ENCODE data around the gene HOXB7. TPM values are rescaled to one million over a fixed set of nuclear protein-coding genes. Genes with fewer than 3 reads are reported as not detected.

Gene HOXB7
- total RNA-seq, 2 experiments from 2014 or later, result 1.6 to 1.7 TPM

- no peak for DNase-seq
- POLR2A ChIA-PET, result no interaction called here
- CTCF ChIA-PET, result no interaction called here
- Mint-ChIP-seq H3K36me3 (ENCODE audit: low read depth) (peaks cover 19% of the 10 kb centered on the region), H3K27ac (no peak overlapping the region), H3K9me3 (no peaks in the 10 kb centered on the region), H3K4me1 (peaks cover 19% of the 10 kb centered on the region), H3K4me3 (no peak overlapping the region), H3K27me3 (peaks cover 13% of the 10 kb centered on the region)
Observed at GRCh38 chr17:48571826-48572417, 38.9 kb downstream of the HOXB7 start.

GRCh38 chr17:48571024-48571818 lies 39.6 kb downstream of the HOXB7 start:
- Mint-ChIP-seq H3K4me1 (peaks cover 14% of the 10 kb centered on the region), H3K9me3 (no peaks in the 10 kb centered on the region), H3K27me3 (peaks cover 11% of the 10 kb centered on the region), H3K36me3 (ENCODE audit: low read depth) (peaks cover 15% of the 10 kb centered on the region), H3K4me3 (no peak overlapping the region), H3K27ac (no peak overlapping the region)
- ChIA-PET POLR2A (interaction anchor here (1.0 kb wide), 1 partner anchor 9 kb away, joined by 3 read pairs; no protein-coding TSS in a partner anchor), CTCF (no interaction called here)
- DNase-seq, result no peak

- H3K27me3 Mint-ChIP-seq, result peaks cover 11% of the 10 kb centered on the region
- DNase-seq, result no peak
- ChIA-PET CTCF (interaction anchor here (1.0 kb wide), 1 partner anchor 219 kb away, joined by 3 read pairs; no protein-coding TSS in a partner anchor), POLR2A (interaction anchor here (1.0 kb wide), 1 partner anchor 9 kb away, joined by 3 read pairs; no protein-coding TSS in a partner anchor)
- peaks cover 10% of the 10 kb centered on the region for H3K36me3 Mint-ChIP-seq (ENCODE audit: low read depth)
- H3K4me3 Mint-ChIP-seq, result no peak overlapping the region
- peaks cover 8% of the 10 kb centered on the region for H3K4me1 Mint-ChIP-seq
- H3K27ac Mint-ChIP-seq, result no peak overlapping the region
- H3K9me3 Mint-ChIP-seq, result no peaks in the 10 kb centered on the region
Observed at GRCh38 chr17:48570325-48571023, 40.3 kb downstream of the HOXB7 start.

- ChIA-PET POLR2A (interaction anchor here (0.7 to 1.4 kb wide), 3 partner anchors 8 to 18 kb away, joined by 3 read pairs; no protein-coding TSS in a partner anchor), CTCF (interaction anchor here (1.0 kb wide), 2 partner anchors 78 to 218 kb away, joined by 3 read pairs; no protein-coding TSS in a partner anchor)
- no peak for DNase-seq
- Mint-ChIP-seq H3K27me3 (peaks cover 11% of the 10 kb centered on the region), H3K36me3 (ENCODE audit: low read depth) (peaks cover 10% of the 10 kb centered on the region), H3K4me1 (peaks cover 6% of the 10 kb centered on the region), H3K9me3 (no peaks in the 10 kb centered on the region), H3K4me3 (no peak overlapping the region), H3K27ac (no peak overlapping the region)
Observed at GRCh38 chr17:48569674-48570324, 41.0 kb downstream of the HOXB7 start.

- ChIA-PET POLR2A (interaction anchor here (0.7 to 1.4 kb wide), 2 partner anchors 16 to 17 kb away, joined by 3 read pairs; no protein-coding TSS in a partner anchor), CTCF (interaction anchor here (1.0 kb wide), 1 partner anchor 77 kb away, joined by 3 read pairs; no protein-coding TSS in a partner anchor)
- Mint-ChIP-seq H3K27ac (no peak overlapping the region), H3K4me3 (no peak overlapping the region), H3K27me3 (peaks cover 11% of the 10 kb centered on the region), H3K9me3 (no peaks in the 10 kb centered on the region), H3K4me1 (peaks cover 9% of the 10 kb centered on the region), H3K36me3 (ENCODE audit: low read depth) (peaks cover 10% of the 10 kb centered on the region)
- no peak for DNase-seq
Observed at GRCh38 chr17:48569240-48569582, 41.6 kb downstream of the HOXB7 start.

GRCh38 chr17:48568499-48569239 lies 42.1 kb downstream of the HOXB7 start:
- no peak for DNase-seq
- ChIA-PET CTCF (interaction anchor here (1.0 to 1.3 kb wide), 2 partner anchors 24 to 77 kb away, joined by 3 read pairs; no protein-coding TSS in a partner anchor), POLR2A (interaction anchor here (1.4 kb wide), 1 partner anchor 17 kb away, joined by 3 read pairs; no protein-coding TSS in a partner anchor)
- peaks cover 14% of the 10 kb centered on the region for H3K27me3 Mint-ChIP-seq
- H3K27ac Mint-ChIP-seq, result no peak overlapping the region
- no peak overlapping the region for H3K4me3 Mint-ChIP-seq
- peaks cover 9% of the 10 kb centered on the region for H3K36me3 Mint-ChIP-seq (ENCODE audit: low read depth)
- peaks cover 9% of the 10 kb centered on the region for H3K4me1 Mint-ChIP-seq
- no peaks in the 10 kb centered on the region for H3K9me3 Mint-ChIP-seq

- no peak overlapping the region for H3K27ac Mint-ChIP-seq
- peaks cover 3% of the 10 kb centered on the region for H3K4me1 Mint-ChIP-seq
- no peak for DNase-seq
- no peak overlapping the region for H3K4me3 Mint-ChIP-seq
- ChIA-PET POLR2A (interaction anchor here (1.7 kb wide), 1 partner anchor 18 kb away, joined by 5 read pairs; no protein-coding TSS in a partner anchor), CTCF (interaction anchor here (1.3 kb wide), 1 partner anchor 25 kb away, joined by 3 read pairs; no protein-coding TSS in a partner anchor)
- peaks cover 21% of the 10 kb centered on the region for H3K27me3 Mint-ChIP-seq
- peaks cover 5% of the 10 kb centered on the region for H3K36me3 Mint-ChIP-seq (ENCODE audit: low read depth)
- H3K9me3 Mint-ChIP-seq, result no peaks in the 10 kb centered on the region
Observed at GRCh38 chr17:48567646-48568354, 43.0 kb downstream of the HOXB7 start.

- H3K27me3 Mint-ChIP-seq, result peaks cover 21% of the 10 kb centered on the region
- ChIA-PET CTCF (interaction anchor here (1.3 kb wide), 1 partner anchor 26 kb away, joined by 3 read pairs; no protein-coding TSS in a partner anchor), POLR2A (interaction anchor here (1.7 kb wide), 1 partner anchor 18 kb away, joined by 5 read pairs; no protein-coding TSS in a partner anchor)
- DNase-seq, result no peak
- no peaks in the 10 kb centered on the region for H3K9me3 Mint-ChIP-seq
- H3K4me3 Mint-ChIP-seq, result no peak overlapping the region
- peaks cover 7% of the 10 kb centered on the region for H3K4me1 Mint-ChIP-seq
- no peak overlapping the region for H3K27ac Mint-ChIP-seq
- H3K36me3 Mint-ChIP-seq (ENCODE audit: low read depth), result peaks cover 9% of the 10 kb centered on the region
Observed at GRCh38 chr17:48567209-48567608, 43.6 kb downstream of the HOXB7 start.

- CTCF ChIA-PET, result interaction anchor here (0.8 kb wide), 1 partner anchor 215 kb away, joined by 3 read pairs; no protein-coding TSS in a partner anchor
- H3K27ac Mint-ChIP-seq, result no peak overlapping the region
- H3K4me1 Mint-ChIP-seq, result peaks cover 12% of the 10 kb centered on the region
- H3K36me3 Mint-ChIP-seq (ENCODE audit: low read depth), result peaks cover 9% of the 10 kb centered on the region
- DNase-seq, result no peak
- no peaks in the 10 kb centered on the region for H3K9me3 Mint-ChIP-seq
- no peak overlapping the region for H3K4me3 Mint-ChIP-seq
- POLR2A ChIA-PET, result interaction anchor here (1.7 kb wide), 1 partner anchor 17 kb away, joined by 5 read pairs; no protein-coding TSS in a partner anchor
- peaks cover 21% of the 10 kb centered on the region for H3K27me3 Mint-ChIP-seq
Observed at GRCh38 chr17:48566717-48567116, 44.1 kb downstream of the HOXB7 start.

GRCh38 chr17:48565925-48566710 lies 44.7 kb downstream of the HOXB7 start:
- H3K27ac Mint-ChIP-seq, result no peak overlapping the region
- H3K4me1 Mint-ChIP-seq, result peaks cover 18% of the 10 kb centered on the region
- DNase-seq, result no peak
- peaks cover 21% of the 10 kb centered on the region for H3K27me3 Mint-ChIP-seq
- no peaks in the 10 kb centered on the region for H3K9me3 Mint-ChIP-seq
- H3K4me3 Mint-ChIP-seq, result no peak overlapping the region
- POLR2A ChIA-PET, result interaction anchor here (1.7 kb wide), 1 partner anchor 17 kb away, joined by 5 read pairs; no protein-coding TSS in a partner anchor
- CTCF ChIA-PET, result interaction anchor here (0.6 to 0.8 kb wide), 3 partner anchors 214 to 382 kb away, joined by 3 read pairs; no protein-coding TSS in a partner anchor
- peaks cover 9% of the 10 kb centered on the region for H3K36me3 Mint-ChIP-seq (ENCODE audit: low read depth)

Data from activated CD4-positive, alpha-beta memory T cell treated with anti-CD3 and anti-CD28 coated beads, Interleukin-2, amount 10 ng/mL, durations not matched to agents 7 days and 5 days (primary cell).